Mucosa of rectum (tissue), 2 donors: ENCODE results near the gene SMIM35.

Experiments used
- H3K27ac ChIP-seq, 2 donors: one replicate each; pipeline ENCODE4 v1.7.0; 2013; ENCODE audit warnings: inconsistent platforms in 2 of 2, low read depth in 2 of 2, low read length in 2 of 2
- H3K27me3 ChIP-seq, 2 donors: one replicate each; pipeline ENCODE4 v1.7.0; 2013; ENCODE audit warnings: low read length in 2 of 2; ENCODE audit not compliant: control insufficient read depth in 2 of 2, insufficient read depth in 2 of 2
- H3K36me3 ChIP-seq, 2 donors: one replicate each; pipeline ENCODE4 v1.7.0; 2013; ENCODE audit warnings: low read length in 2 of 2; ENCODE audit not compliant: control insufficient read depth in 2 of 2, insufficient read depth in 2 of 2
- H3K4me1 ChIP-seq, 2 donors: one replicate each; pipeline ENCODE4 v1.7.0; 2013; ENCODE audit warnings: low read length in 2 of 2, mild to moderate bottlenecking in 1 of 2; ENCODE audit not compliant: control insufficient read depth in 2 of 2, insufficient read depth in 2 of 2
- H3K4me3 ChIP-seq, 2 donors: one replicate each; pipeline ENCODE4 v1.7.0; 2013; ENCODE audit warnings: low read length in 2 of 2
- H3K9ac ChIP-seq, 2 donors: one replicate each; pipeline ENCODE4 v1.7.0; 2013; ENCODE audit warnings: low read length in 2 of 2, low read depth in 1 of 2, mild to moderate bottlenecking in 1 of 2
- H3K9me3 ChIP-seq, 2 donors: one replicate each; pipeline ENCODE4 v1.7.0; 2013; ENCODE audit warnings: low read length in 2 of 2; ENCODE audit not compliant: control insufficient read depth in 2 of 2
- donor health status: healthy.
- donor health status: Normal muscosa, but diverticular disease.

Gene SMIM35

GRCh38 chr11:118051136-118051610 is 35.6 kb downstream of the SMIM35 start:
- Histone ChIP-seq H3K9ac (peak overlapping the region in 1 of 2 donors; percentile 14), H3K27ac (peak overlapping the region in 1 of 2 donors; percentile 43), H3K27me3 (no peaks in the 10 kb centered on the region), H3K9me3 (no peaks in the 10 kb centered on the region), H3K36me3 (no peaks in the 10 kb centered on the region), H3K4me3 (no peak overlapping the region), H3K4me1 (peaks cover 4 to 5% of the 10 kb centered on the region in 2 donors)

DNA sequence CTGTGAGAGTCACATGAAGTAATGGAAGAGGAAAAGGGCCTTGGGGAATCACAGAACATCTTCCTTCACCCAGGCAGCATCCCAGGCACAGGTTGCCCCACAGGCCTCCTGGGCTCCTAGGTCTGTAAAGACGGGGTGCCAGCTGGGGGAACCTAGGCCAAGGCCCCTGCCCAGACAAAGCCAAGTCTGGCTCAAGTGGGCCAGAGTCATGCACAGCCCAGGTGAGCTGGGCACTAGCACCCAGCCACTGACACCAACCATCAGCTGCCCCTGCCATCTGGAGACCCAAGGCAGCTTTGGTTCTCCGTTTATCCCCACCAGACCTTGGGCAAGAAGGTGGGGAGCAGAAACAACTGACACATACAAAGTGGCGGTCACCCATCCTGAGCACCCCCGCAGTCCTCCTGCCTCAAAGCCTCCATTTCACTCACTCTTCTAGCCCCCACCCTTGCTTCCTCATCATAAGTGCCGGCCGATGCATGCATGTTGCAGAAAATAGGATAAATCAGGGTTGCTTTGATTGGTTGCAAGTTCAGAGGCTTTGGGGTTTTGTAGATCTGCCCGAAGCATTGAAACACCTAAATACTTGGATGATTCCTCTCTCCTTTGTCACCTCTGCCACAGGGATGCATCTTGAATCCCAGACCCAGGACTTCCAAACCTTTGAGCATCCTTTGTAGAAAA is 36.4 kb downstream of the SMIM35 start:
- peaks cover 4 to 5% of the 10 kb centered on the region in 2 donors for H3K4me1 ChIP-seq
- H3K27ac ChIP-seq: no peak overlapping the region
- H3K4me3 ChIP-seq: no peak overlapping the region
- H3K9ac ChIP-seq: no peak overlapping the region
- H3K27me3 ChIP-seq: no peaks in the 10 kb centered on the region
- no peaks in the 10 kb centered on the region for H3K36me3 ChIP-seq
- H3K9me3 ChIP-seq: no peaks in the 10 kb centered on the region

DNA sequence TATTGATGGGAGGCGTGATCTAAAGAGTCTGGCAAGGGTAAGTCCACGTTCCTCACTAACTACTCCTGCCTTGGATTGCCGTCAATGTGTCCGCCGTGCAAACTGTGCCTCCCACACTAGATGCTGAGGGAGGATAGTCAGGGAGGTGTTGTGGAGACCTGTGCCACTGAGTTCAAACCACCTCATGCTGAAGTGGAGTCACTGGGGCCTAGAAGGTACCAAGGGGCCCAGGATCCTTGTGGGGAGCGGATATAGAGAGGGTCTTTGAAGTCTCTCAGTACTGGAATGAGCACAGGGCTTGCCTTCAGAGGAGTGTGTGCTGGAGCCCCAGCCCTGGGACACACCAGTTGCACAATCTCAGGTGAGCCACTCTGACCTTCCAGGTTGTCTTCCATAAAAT is 37.0 kb downstream of the SMIM35 start:
- Histone ChIP-seq H3K36me3 (no peaks in the 10 kb centered on the region), H3K27me3 (peaks cover 0 to 1% of the 10 kb centered on the region in 2 donors), H3K9ac (no peak overlapping the region), H3K4me1 (peaks cover 4 to 5% of the 10 kb centered on the region in 2 donors), H3K9me3 (no peaks in the 10 kb centered on the region), H3K27ac (no peak overlapping the region), H3K4me3 (no peak overlapping the region)

- Histone ChIP-seq H3K4me3 (no peak overlapping the region), H3K27ac (no peak overlapping the region), H3K36me3 (no peaks in the 10 kb centered on the region), H3K4me1 (peaks cover 4 to 5% of the 10 kb centered on the region in 2 donors), H3K9me3 (no peaks in the 10 kb centered on the region), H3K27me3 (peaks cover 0 to 1% of the 10 kb centered on the region in 2 donors), H3K9ac (no peak overlapping the region)
Measured at GRCh38 chr11:118048472-118049370, 38.0 kb downstream of the SMIM35 start.

DNA sequence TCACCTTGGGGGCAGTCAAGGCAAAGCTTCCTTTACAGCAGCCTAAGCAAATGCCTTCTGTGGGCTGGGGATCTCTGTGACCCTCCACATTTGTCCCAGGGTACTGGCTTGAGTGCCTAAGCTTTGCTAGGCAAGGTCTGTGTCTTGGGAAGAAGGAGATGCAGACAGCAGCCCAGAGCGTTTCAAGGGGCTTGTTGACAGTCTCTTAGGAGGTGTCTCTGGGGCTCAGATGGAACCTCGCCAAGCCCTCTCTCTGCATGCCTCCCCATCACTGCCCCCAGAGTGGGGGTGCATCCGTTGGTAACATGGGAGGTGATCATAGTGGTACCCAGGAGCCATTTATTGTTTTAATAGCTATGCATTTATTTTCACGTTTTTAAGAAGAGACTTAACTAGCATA is 39.0 kb downstream of the SMIM35 start:
- no peak overlapping the region for H3K9ac ChIP-seq
- no peaks in the 10 kb centered on the region for H3K36me3 ChIP-seq
- no peak overlapping the region for H3K27ac ChIP-seq
- H3K4me1 ChIP-seq: peaks cover 4 to 5% of the 10 kb centered on the region in 2 donors
- H3K9me3 ChIP-seq: no peaks in the 10 kb centered on the region
- peaks cover 0 to 1% of the 10 kb centered on the region in 2 donors for H3K27me3 ChIP-seq
- no peak overlapping the region for H3K4me3 ChIP-seq

- peaks cover 0 to 1% of the 10 kb centered on the region in 2 donors for H3K27me3 ChIP-seq
- peaks cover 3% of the 10 kb centered on the region in 2 donors for H3K4me1 ChIP-seq
- no peak overlapping the region for H3K27ac ChIP-seq
- no peaks in the 10 kb centered on the region for H3K36me3 ChIP-seq
- H3K9me3 ChIP-seq: no peaks in the 10 kb centered on the region
- no peak overlapping the region for H3K9ac ChIP-seq
- no peak overlapping the region for H3K4me3 ChIP-seq
Measured at GRCh38 chr11:118046964-118047700, 39.6 kb downstream of the SMIM35 start.

GRCh38 chr11:118046051-118046963 is 40.5 kb downstream of the SMIM35 start:
- Histone ChIP-seq H3K27me3 (peaks cover 0 to 1% of the 10 kb centered on the region in 2 donors), H3K9ac (no peak overlapping the region), H3K27ac (no peak overlapping the region), H3K4me3 (no peak overlapping the region), H3K9me3 (no peaks in the 10 kb centered on the region), H3K36me3 (no peaks in the 10 kb centered on the region), H3K4me1 (peaks cover 0 to 3% of the 10 kb centered on the region in 2 donors)

- peaks cover 0 to 1% of the 10 kb centered on the region in 2 donors for H3K27me3 ChIP-seq
- no peak overlapping the region for H3K27ac ChIP-seq
- no peak overlapping the region for H3K9ac ChIP-seq
- no peaks in the 10 kb centered on the region for H3K36me3 ChIP-seq
- no peak overlapping the region for H3K4me3 ChIP-seq
- no peaks in the 10 kb centered on the region for H3K4me1 ChIP-seq
- H3K9me3 ChIP-seq: no peaks in the 10 kb centered on the region
Measured at GRCh38 chr11:118045191-118045590, 41.6 kb downstream of the SMIM35 start.

DNA sequence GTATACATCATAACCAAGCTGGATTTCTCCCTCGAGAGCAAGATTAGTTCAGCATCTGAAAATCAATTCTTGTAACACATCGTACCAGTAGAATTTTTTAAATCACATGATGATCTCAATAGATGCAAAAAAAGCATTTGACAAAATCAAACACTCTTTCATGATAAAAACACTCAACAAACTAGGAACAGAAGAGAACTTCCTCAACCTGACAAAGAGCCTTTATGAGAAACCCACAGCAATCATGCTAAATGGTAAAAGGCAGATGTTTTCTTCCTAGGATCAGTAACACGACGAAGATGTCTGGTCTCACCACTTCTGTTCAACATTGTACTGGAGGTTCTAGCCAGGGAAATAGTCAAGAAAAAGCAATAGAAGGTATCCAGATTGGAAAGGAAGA is 44.0 kb downstream of the SMIM35 start:
- H3K36me3 ChIP-seq: no peaks in the 10 kb centered on the region
- no peaks in the 10 kb centered on the region for H3K9me3 ChIP-seq
- no peak overlapping the region for H3K9ac ChIP-seq
- H3K4me1 ChIP-seq: no peaks in the 10 kb centered on the region
- H3K4me3 ChIP-seq: no peak overlapping the region
- no peak overlapping the region for H3K27ac ChIP-seq
- H3K27me3 ChIP-seq: peaks cover 0 to 1% of the 10 kb centered on the region in 2 donors
